ENCODE results near the gene MTUS2. TPM values are rescaled to one million over a fixed set of nuclear protein-coding genes. Genes with fewer than 3 reads are reported as not detected.
A peak's percentile ranks its signal among the peaks of the same experiment; 100 is the strongest.

MTUS2 gene
- total RNA-seq, 1 donor: 0.36 TPM

DNA sequence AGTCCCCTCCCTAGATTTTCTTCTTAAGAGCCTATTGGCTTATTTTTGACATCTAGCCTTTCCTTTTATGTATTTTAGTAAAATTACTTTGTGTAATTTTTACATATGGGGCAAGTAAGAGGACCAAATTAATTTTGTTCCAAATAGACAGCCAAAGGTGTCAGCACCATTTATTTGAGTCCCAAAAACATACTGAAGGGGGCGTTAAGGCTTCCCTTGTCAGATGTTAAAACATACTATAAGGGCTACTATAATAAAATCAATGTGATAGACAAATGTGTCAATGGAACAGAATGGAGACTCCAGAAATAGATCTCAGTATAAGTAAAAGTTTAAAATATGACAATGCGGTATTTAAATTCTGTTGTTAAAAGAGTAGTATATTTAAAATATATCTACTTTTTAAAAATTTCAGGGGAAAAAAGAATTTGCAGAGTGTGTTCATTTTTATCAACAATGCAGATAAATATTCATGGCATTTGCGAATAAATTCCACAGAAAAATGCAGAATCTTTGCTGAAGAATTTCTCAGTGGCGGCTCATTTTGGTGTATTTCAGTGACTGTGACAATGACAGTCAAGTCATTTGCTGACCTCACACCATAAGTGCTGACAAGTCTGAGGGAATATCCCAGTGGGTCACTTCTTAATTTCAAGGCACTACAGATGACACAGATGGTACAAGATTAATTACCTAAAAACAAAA is 133.7 kb downstream of the MTUS2 start:
- Histone ChIP-seq H3K4me1 (ENCODE audit: insufficient read depth, low read length) (no peaks in the 10 kb centered on the region), H2AFZ (ENCODE audit: low read length) (no peak overlapping the region), H3K36me3 (ENCODE audit: insufficient read depth, low read length) (no peaks in the 10 kb centered on the region), H4K20me1 (ENCODE audit: insufficient read depth, low read length) (no peaks in the 10 kb centered on the region), H3K9me3 (ENCODE audit: low read depth, low read length) (no peaks in the 10 kb centered on the region), H3K4me2 (ENCODE audit: insufficient read depth, low read length) (no peak overlapping the region), H3K27ac (ENCODE audit: low read depth, low read length) (no peak overlapping the region), H3K4me3 (ENCODE audit: insufficient read depth, low read length) (no peak overlapping the region), H3K27me3 (ENCODE audit: insufficient read depth, low read length) (no peaks in the 10 kb centered on the region), H3K79me2 (ENCODE audit: insufficient read depth, low read length) (no peaks in the 10 kb centered on the region)
- no peak for DNase-seq (ENCODE audit: insufficient read length, low spot score, missing footprints)
- TF ChIP-seq, protein P1, sequence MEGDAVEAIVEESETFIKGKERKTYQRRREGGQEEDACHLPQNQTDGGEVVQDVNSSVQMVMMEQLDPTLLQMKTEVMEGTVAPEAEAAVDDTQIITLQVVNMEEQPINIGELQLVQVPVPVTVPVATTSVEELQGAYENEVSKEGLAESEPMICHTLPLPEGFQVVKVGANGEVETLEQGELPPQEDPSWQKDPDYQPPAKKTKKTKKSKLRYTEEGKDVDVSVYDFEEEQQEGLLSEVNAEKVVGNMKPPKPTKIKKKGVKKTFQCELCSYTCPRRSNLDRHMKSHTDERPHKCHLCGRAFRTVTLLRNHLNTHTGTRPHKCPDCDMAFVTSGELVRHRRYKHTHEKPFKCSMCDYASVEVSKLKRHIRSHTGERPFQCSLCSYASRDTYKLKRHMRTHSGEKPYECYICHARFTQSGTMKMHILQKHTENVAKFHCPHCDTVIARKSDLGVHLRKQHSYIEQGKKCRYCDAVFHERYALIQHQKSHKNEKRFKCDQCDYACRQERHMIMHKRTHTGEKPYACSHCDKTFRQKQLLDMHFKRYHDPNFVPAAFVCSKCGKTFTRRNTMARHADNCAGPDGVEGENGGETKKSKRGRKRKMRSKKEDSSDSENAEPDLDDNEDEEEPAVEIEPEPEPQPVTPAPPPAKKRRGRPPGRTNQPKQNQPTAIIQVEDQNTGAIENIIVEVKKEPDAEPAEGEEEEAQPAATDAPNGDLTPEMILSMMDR (IDR thresholded peaks at IDR 0.05; ENCODE audit: extremely low read depth, low read depth, low read length): no peak

DNA sequence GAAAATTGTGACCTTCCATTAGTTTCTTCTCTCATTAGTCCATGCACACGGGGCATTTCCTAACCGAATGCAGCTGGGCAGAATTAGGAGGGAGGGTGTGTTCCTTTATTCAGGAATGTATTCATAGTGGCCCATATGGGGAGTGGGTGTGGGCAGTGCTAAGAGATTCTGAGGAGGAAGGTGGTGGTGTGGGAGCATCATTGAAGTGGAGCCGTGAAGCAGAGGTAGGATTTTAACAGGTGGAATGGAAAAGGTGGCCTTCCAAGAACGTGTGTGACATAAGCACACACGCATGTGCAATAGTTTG is 134.2 kb downstream of the MTUS2 start:
- TF ChIP-seq, protein P1 (IDR thresholded peaks at IDR 0.05; ENCODE audit: extremely low read depth, low read depth, low read length): no peak

DNA sequence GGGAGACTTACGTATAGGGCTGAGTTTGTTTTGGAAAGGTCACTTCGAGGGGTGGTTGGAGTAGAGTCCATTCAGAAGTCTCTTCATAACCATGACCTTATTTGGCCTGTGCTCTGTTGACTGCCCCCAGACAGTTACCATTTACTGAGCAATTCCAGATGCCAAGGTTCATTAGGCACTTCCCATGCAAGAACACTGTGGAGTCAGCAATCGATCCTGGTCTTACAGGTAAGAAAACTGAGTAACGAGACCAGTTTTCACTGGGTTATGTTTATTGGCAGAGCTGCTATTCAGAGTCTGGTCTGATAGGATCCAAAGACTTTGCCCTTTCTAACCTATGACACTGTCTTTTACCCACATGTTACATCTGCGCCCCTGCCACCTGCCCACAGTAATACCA is 134.7 kb downstream of the MTUS2 start:
- Histone ChIP-seq H3K9me3 (ENCODE audit: low read depth, low read length) (no peaks in the 10 kb centered on the region), H3K27ac (ENCODE audit: low read depth, low read length) (no peak overlapping the region), H3K4me2 (ENCODE audit: insufficient read depth, low read length) (no peak overlapping the region), H3K4me3 (ENCODE audit: insufficient read depth, low read length) (no peak overlapping the region), H3K27me3 (ENCODE audit: insufficient read depth, low read length) (no peaks in the 10 kb centered on the region), H3K36me3 (ENCODE audit: insufficient read depth, low read length) (no peaks in the 10 kb centered on the region), H4K20me1 (ENCODE audit: insufficient read depth, low read length) (no peaks in the 10 kb centered on the region), H2AFZ (ENCODE audit: low read length) (no peak overlapping the region), H3K4me1 (ENCODE audit: insufficient read depth, low read length) (no peaks in the 10 kb centered on the region), H3K79me2 (ENCODE audit: insufficient read depth, low read length) (no peaks in the 10 kb centered on the region)
- no peak for DNase-seq (ENCODE audit: insufficient read length, low spot score, missing footprints)
- TF ChIP-seq, protein P1 (IDR thresholded peaks at IDR 0.05; ENCODE audit: extremely low read depth, low read depth, low read length): no peak

More for the DNA sequence above, 134.2 kb downstream of the MTUS2 start:
- Histone ChIP-seq H3K4me1 (ENCODE audit: insufficient read depth, low read length) (no peaks in the 10 kb centered on the region), H3K79me2 (ENCODE audit: insufficient read depth, low read length) (no peaks in the 10 kb centered on the region), H3K27ac (ENCODE audit: low read depth, low read length) (no peak overlapping the region), H3K9me3 (ENCODE audit: low read depth, low read length) (no peaks in the 10 kb centered on the region), H3K4me3 (ENCODE audit: insufficient read depth, low read length) (no peak overlapping the region), H4K20me1 (ENCODE audit: insufficient read depth, low read length) (no peaks in the 10 kb centered on the region), H3K4me2 (ENCODE audit: insufficient read depth, low read length) (no peak overlapping the region), H3K27me3 (ENCODE audit: insufficient read depth, low read length) (no peaks in the 10 kb centered on the region), H3K36me3 (ENCODE audit: insufficient read depth, low read length) (no peaks in the 10 kb centered on the region), H2AFZ (ENCODE audit: low read length) (no peak overlapping the region)
- no peak for DNase-seq (ENCODE audit: insufficient read length, low spot score, missing footprints)

GRCh38 chr13:28955264-28955966 is 135.3 kb downstream of the MTUS2 start:
- Histone ChIP-seq H3K9me3 (ENCODE audit: low read depth, low read length) (no peaks in the 10 kb centered on the region), H3K27ac (ENCODE audit: low read depth, low read length) (no peak overlapping the region), H3K4me2 (ENCODE audit: insufficient read depth, low read length) (no peak overlapping the region), H3K27me3 (ENCODE audit: insufficient read depth, low read length) (no peaks in the 10 kb centered on the region), H3K4me1 (ENCODE audit: insufficient read depth, low read length) (no peaks in the 10 kb centered on the region), H3K79me2 (ENCODE audit: insufficient read depth, low read length) (no peaks in the 10 kb centered on the region), H3K4me3 (ENCODE audit: insufficient read depth, low read length) (no peak overlapping the region), H2AFZ (ENCODE audit: low read length) (no peak overlapping the region), H3K36me3 (ENCODE audit: insufficient read depth, low read length) (no peaks in the 10 kb centered on the region), H4K20me1 (ENCODE audit: insufficient read depth, low read length) (no peaks in the 10 kb centered on the region)
- TF ChIP-seq, protein P1 (IDR thresholded peaks at IDR 0.05; ENCODE audit: extremely low read depth, low read depth, low read length): no peak
- peak; percentile 56 for DNase-seq (ENCODE audit: insufficient read length, low spot score, missing footprints)

All from osteoblast (primary cell).